Measurements from ENCODE around the gene WDR37.

GRCh38 chr10:1022413-1022812 lies 33.8 kb upstream of the WDR37 start:
- no peak for TF ChIP-seq POLR2A (IDR thresholded peaks at IDR 0.05)
- no peak for TF ChIP-seq CTCF (IDR thresholded peaks at IDR 0.05)

All from uterus (tissue), 2 donors.